ENCODE results near the gene TBK1. TPM values are rescaled to one million over a fixed set of nuclear protein-coding genes. Genes with fewer than 3 reads are reported as not detected.

TBK1 gene
- polyA plus RNA-seq, 3 donors: 14.3 to 24.7 (median 15.5) TPM

GRCh38 chr12:64473176-64473575 is 21.3 kb downstream of the TBK1 start:
- Histone ChIP-seq H3K27me3 (ENCODE audit: control insufficient read depth in 2 of 2, insufficient read depth in 2 of 2, low read length in 2 of 2) (no peaks in the 10 kb centered on the region), H3K4me3 (replicated peaks in 1 of 3; ENCODE audit: low read depth in 2 of 3, low read length in 3 of 3) (no peak overlapping the region), H3K36me3 (replicated peaks in 1 of 2; ENCODE audit: control insufficient read depth in 1 of 2, insufficient read depth in 2 of 2, low read length in 2 of 2) (peaks cover 75 to 100% of the 10 kb centered on the region in 2 donors), H3K79me2 (ENCODE audit: insufficient read depth, low read length) (peaks cover 17% of the 10 kb centered on the region), H3K9me3 (replicated peaks in 1 of 2; ENCODE audit: control insufficient read depth in 1 of 2, insufficient read depth in 1 of 2, low read length in 2 of 2) (peaks cover 0 to 6% of the 10 kb centered on the region in 2 donors), H3K27ac (ENCODE audit: low read depth in 1 of 2, low read length in 2 of 2) (no peak overlapping the region), H3K4me1 (ENCODE audit: control insufficient read depth in 1 of 2, insufficient read depth in 2 of 2, low read length in 2 of 2) (no peaks in the 10 kb centered on the region), H3K9ac (ENCODE audit: insufficient read depth, low read length, poor library complexity, severe bottlenecking) (no peak overlapping the region), H3K4me2 (replicated peaks; ENCODE audit: extremely low read depth, low read length, poor library complexity, severe bottlenecking) (no peak overlapping the region), H2AFZ (ENCODE audit: insufficient read depth, low read depth, low read length, poor library complexity, severe bottlenecking) (no peak overlapping the region), H4K20me1 (ENCODE audit: insufficient read depth, low read length) (peaks cover 34% of the 10 kb centered on the region)
- WGBS (ENCODE audit: insufficient coverage): no CpG with 5 or more reads among the region's 2 CpGs
- Mint-ChIP-seq H3K4me1 (no peaks in the 10 kb centered on the region), H3K27ac (no peak overlapping the region), H3K4me3 (no peak overlapping the region), H3K9me3 (peaks cover 4 to 15% (median 11%) of the 10 kb centered on the region in 7 donors), H3K36me3 (peaks cover 80 to 92% of the 10 kb centered on the region in 2 donors), H3K27me3 (ENCODE audit: low read depth in 3 of 3) (no peaks in the 10 kb centered on the region)
- no peak for DNase-seq
- intact Hi-C loops (cut with micrococcal nuclease): no loop called here
- TF ChIP-seq, protein P1, sequence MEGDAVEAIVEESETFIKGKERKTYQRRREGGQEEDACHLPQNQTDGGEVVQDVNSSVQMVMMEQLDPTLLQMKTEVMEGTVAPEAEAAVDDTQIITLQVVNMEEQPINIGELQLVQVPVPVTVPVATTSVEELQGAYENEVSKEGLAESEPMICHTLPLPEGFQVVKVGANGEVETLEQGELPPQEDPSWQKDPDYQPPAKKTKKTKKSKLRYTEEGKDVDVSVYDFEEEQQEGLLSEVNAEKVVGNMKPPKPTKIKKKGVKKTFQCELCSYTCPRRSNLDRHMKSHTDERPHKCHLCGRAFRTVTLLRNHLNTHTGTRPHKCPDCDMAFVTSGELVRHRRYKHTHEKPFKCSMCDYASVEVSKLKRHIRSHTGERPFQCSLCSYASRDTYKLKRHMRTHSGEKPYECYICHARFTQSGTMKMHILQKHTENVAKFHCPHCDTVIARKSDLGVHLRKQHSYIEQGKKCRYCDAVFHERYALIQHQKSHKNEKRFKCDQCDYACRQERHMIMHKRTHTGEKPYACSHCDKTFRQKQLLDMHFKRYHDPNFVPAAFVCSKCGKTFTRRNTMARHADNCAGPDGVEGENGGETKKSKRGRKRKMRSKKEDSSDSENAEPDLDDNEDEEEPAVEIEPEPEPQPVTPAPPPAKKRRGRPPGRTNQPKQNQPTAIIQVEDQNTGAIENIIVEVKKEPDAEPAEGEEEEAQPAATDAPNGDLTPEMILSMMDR (IDR thresholded peaks at IDR 0.05): no peak

GRCh38 chr12:64475518-64475917 is 23.6 kb downstream of the TBK1 start:
- H3K36me3 Mint-ChIP-seq: peaks cover 76 to 89% of the 10 kb centered on the region in 2 donors
- peaks cover 0 to 6% of the 10 kb centered on the region in 2 donors for H3K9me3 ChIP-seq (replicated peaks in 1 of 2; ENCODE audit: control insufficient read depth in 1 of 2, insufficient read depth in 1 of 2, low read length in 2 of 2)
- DNase-seq: no peak
- intact Hi-C loops (cut with micrococcal nuclease): no loop called here
- 80% methylated on average over 1 of the region's 4 CpGs for WGBS (ENCODE audit: insufficient coverage)
- H3K4me2 ChIP-seq (replicated peaks; ENCODE audit: extremely low read depth, low read length, poor library complexity, severe bottlenecking): no peak overlapping the region
- H4K20me1 ChIP-seq (ENCODE audit: insufficient read depth, low read length): peaks cover 35% of the 10 kb centered on the region
- no peak overlapping the region for H2AFZ ChIP-seq (ENCODE audit: insufficient read depth, low read depth, low read length, poor library complexity, severe bottlenecking)
- H3K4me1 ChIP-seq (ENCODE audit: control insufficient read depth in 1 of 2, insufficient read depth in 2 of 2, low read length in 2 of 2): no peaks in the 10 kb centered on the region
- TF ChIP-seq, protein P1 (IDR thresholded peaks at IDR 0.05): no peak
- H3K9ac ChIP-seq (ENCODE audit: insufficient read depth, low read length, poor library complexity, severe bottlenecking): no peak overlapping the region
- H3K27ac Mint-ChIP-seq: peak overlapping the region in 1 of 7 donors; percentile 15
- H3K4me1 Mint-ChIP-seq: no peaks in the 10 kb centered on the region
- no peaks in the 10 kb centered on the region for H3K27me3 ChIP-seq (ENCODE audit: control insufficient read depth in 2 of 2, insufficient read depth in 2 of 2, low read length in 2 of 2)
- peaks cover 72 to 100% of the 10 kb centered on the region in 2 donors for H3K36me3 ChIP-seq (replicated peaks in 1 of 2; ENCODE audit: control insufficient read depth in 1 of 2, insufficient read depth in 2 of 2, low read length in 2 of 2)
- no peak overlapping the region for H3K4me3 ChIP-seq (replicated peaks in 1 of 3; ENCODE audit: low read depth in 2 of 3, low read length in 3 of 3)
- no peak overlapping the region for H3K27ac ChIP-seq (ENCODE audit: low read depth in 1 of 2, low read length in 2 of 2)
- peaks cover 21% of the 10 kb centered on the region for H3K79me2 ChIP-seq (ENCODE audit: insufficient read depth, low read length)
- peaks cover 4 to 15% (median 11%) of the 10 kb centered on the region in 7 donors for H3K9me3 Mint-ChIP-seq
- H3K27me3 Mint-ChIP-seq (ENCODE audit: low read depth in 3 of 3): no peaks in the 10 kb centered on the region
- H3K4me3 Mint-ChIP-seq: no peak overlapping the region

All from CD14-positive monocyte (primary cell).